ENCODE data around the gene GTF2IRD1. TPM values are rescaled to one million over a fixed set of nuclear protein-coding genes. Genes with fewer than 3 reads are reported as not detected.

GTF2IRD1 gene
- total RNA-seq, 1 experiment from 2014 or later = 54.0 TPM

DNA sequence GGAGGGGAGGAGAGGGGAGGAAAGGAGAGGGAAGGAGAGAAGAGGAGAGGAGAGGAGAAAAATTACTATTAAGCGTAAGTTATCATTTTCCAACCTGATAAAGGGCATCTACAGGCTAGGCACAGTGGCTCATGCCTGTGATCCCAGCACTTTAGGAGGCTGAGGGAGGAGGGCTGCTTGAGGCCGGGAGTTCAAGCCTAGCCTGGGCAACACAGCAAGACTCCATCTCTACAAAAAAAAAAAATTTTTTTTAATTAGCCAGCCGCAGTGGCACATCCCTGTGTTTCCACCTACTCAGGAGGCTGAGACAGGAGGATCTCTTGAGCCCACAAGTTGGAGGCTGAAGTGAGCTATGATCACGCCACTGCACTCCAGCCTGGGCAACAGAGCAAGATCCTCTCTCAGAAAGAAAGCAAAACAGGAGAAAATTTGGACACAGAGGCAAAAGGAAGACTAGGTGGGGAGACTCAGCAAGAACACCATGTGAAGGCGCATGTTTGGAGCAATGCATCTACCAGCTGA lies 168.6 kb downstream of the GTF2IRD1 start:
- intact Hi-C loops (cut with micrococcal nuclease; ENCODE audit: unreplicated experiment) = no loop called here
- no peak for ATAC-seq
- H3K9me3 ChIP-seq (ENCODE audit: control insufficient read depth, insufficient read depth, low read depth, low read length) = no peaks in the 10 kb centered on the region
- in situ Hi-C loops (cut with HindIII; ENCODE audit: low pct_unique_long_range_greater_than_20kb, low sequenced_read_pairs) = no loop called here
- peak overlapping the region; percentile 58; the same call in 1 of the 2 replicates for H3K27ac ChIP-seq (ENCODE audit: low read length)
- POLR2A ChIA-PET = no interaction called here
- CTCF ChIA-PET = interaction anchor here (0.6 to 0.7 kb wide), 2 partner anchors 9 to 10 kb away, joined by 3 to 11 read pairs; no protein-coding TSS in a partner anchor
- H3K4me3 ChIP-seq (ENCODE audit: low read depth in 2 of 2, low read length in 2 of 2) = no peak overlapping the region
- no peaks in the 10 kb centered on the region for H3K36me3 ChIP-seq (ENCODE audit: control insufficient read depth, insufficient read depth, low read length)
- H3K4me1 ChIP-seq (ENCODE audit: control insufficient read depth, insufficient read depth, low read length) = peaks cover 11% of the 10 kb centered on the region
- BruUV-seq (replicated peaks) = no TSS peak
- TF ChIP-seq, protein P1, sequence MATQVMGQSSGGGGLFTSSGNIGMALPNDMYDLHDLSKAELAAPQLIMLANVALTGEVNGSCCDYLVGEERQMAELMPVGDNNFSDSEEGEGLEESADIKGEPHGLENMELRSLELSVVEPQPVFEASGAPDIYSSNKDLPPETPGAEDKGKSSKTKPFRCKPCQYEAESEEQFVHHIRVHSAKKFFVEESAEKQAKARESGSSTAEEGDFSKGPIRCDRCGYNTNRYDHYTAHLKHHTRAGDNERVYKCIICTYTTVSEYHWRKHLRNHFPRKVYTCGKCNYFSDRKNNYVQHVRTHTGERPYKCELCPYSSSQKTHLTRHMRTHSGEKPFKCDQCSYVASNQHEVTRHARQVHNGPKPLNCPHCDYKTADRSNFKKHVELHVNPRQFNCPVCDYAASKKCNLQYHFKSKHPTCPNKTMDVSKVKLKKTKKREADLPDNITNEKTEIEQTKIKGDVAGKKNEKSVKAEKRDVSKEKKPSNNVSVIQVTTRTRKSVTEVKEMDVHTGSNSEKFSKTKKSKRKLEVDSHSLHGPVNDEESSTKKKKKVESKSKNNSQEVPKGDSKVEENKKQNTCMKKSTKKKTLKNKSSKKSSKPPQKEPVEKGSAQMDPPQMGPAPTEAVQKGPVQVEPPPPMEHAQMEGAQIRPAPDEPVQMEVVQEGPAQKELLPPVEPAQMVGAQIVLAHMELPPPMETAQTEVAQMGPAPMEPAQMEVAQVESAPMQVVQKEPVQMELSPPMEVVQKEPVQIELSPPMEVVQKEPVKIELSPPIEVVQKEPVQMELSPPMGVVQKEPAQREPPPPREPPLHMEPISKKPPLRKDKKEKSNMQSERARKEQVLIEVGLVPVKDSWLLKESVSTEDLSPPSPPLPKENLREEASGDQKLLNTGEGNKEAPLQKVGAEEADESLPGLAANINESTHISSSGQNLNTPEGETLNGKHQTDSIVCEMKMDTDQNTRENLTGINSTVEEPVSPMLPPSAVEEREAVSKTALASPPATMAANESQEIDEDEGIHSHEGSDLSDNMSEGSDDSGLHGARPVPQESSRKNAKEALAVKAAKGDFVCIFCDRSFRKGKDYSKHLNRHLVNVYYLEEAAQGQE (IDR thresholded peaks at IDR 0.05; ENCODE audit: insufficient read depth in 1 of 2, low read depth in 2 of 2, low read length in 1 of 2) = no peak
- TF ChIP-seq POLR2AphosphoS5 (IDR thresholded peaks at IDR 0.05; ENCODE audit: low read depth, low read length) (no peak), SIN3A (IDR thresholded peaks at IDR 0.05; ENCODE audit: borderline replicate concordance, insufficient read depth, low read depth, low read length) (no peak), TCF7L2 (IDR thresholded peaks at IDR 0.05; ENCODE audit: low read depth, low read length) (no peak)
- TF ChIP-seq, protein P2, sequence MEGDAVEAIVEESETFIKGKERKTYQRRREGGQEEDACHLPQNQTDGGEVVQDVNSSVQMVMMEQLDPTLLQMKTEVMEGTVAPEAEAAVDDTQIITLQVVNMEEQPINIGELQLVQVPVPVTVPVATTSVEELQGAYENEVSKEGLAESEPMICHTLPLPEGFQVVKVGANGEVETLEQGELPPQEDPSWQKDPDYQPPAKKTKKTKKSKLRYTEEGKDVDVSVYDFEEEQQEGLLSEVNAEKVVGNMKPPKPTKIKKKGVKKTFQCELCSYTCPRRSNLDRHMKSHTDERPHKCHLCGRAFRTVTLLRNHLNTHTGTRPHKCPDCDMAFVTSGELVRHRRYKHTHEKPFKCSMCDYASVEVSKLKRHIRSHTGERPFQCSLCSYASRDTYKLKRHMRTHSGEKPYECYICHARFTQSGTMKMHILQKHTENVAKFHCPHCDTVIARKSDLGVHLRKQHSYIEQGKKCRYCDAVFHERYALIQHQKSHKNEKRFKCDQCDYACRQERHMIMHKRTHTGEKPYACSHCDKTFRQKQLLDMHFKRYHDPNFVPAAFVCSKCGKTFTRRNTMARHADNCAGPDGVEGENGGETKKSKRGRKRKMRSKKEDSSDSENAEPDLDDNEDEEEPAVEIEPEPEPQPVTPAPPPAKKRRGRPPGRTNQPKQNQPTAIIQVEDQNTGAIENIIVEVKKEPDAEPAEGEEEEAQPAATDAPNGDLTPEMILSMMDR (IDR thresholded peaks at IDR 0.05) = no peak
- DNase-seq (ENCODE audit: low read depth, low spot score) = no peak
- H3K27me3 ChIP-seq (ENCODE audit: control insufficient read depth, insufficient read depth, low read length) = no peaks in the 10 kb centered on the region

DNA sequence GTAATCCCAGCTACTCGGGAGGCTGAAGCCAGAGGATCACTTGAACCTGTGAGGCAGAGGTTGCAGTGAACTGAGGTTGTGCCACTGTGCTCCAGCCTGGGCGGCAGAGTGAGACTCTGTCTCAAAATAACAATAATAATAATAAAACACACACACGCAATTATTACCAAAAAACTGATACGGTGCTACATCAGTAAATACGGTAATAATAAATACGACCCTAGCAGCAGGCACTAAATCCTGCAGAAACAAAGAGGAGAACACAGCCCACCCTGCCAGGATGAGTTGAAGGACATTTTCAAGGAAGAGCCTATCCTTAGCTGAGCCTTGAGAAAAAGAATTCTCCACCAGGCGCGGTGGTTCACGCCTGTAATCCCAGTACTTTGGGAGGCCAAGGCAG lies 169.4 kb downstream of the GTF2IRD1 start:
- no peak overlapping the region for H3K4me3 ChIP-seq (ENCODE audit: low read depth in 2 of 2, low read length in 2 of 2)
- H3K27me3 ChIP-seq (ENCODE audit: control insufficient read depth, insufficient read depth, low read length) = no peaks in the 10 kb centered on the region
- in situ Hi-C loops (cut with HindIII; ENCODE audit: low pct_unique_long_range_greater_than_20kb, low sequenced_read_pairs) (no loop called here), intact Hi-C loops (cut with micrococcal nuclease; ENCODE audit: unreplicated experiment) (no loop called here)
- ChIA-PET POLR2A (no interaction called here), CTCF (interaction anchor here (1.0 kb wide), 1 partner anchor 20 kb away, joined by 4 read pairs; no protein-coding TSS in a partner anchor)
- no peak for ATAC-seq
- no peak overlapping the region; the same call in 1 of the 2 replicates for H3K27ac ChIP-seq (ENCODE audit: low read length)
- no TSS peak for BruUV-seq (replicated peaks)
- peaks cover 18% of the 10 kb centered on the region for H3K4me1 ChIP-seq (ENCODE audit: control insufficient read depth, insufficient read depth, low read length)
- TF ChIP-seq, protein P1 (IDR thresholded peaks at IDR 0.05; ENCODE audit: insufficient read depth in 1 of 2, low read depth in 2 of 2, low read length in 1 of 2) = no peak
- TF ChIP-seq SIN3A (IDR thresholded peaks at IDR 0.05; ENCODE audit: borderline replicate concordance, insufficient read depth, low read depth, low read length) (no peak), TCF7L2 (IDR thresholded peaks at IDR 0.05; ENCODE audit: low read depth, low read length) (no peak), POLR2AphosphoS5 (IDR thresholded peaks at IDR 0.05; ENCODE audit: low read depth, low read length) (no peak)
- TF ChIP-seq, protein P2 (IDR thresholded peaks at IDR 0.05) = no peak
- no peaks in the 10 kb centered on the region for H3K36me3 ChIP-seq (ENCODE audit: control insufficient read depth, insufficient read depth, low read length)
- DNase-seq (ENCODE audit: low read depth, low spot score) = no peak
- H3K9me3 ChIP-seq (ENCODE audit: control insufficient read depth, insufficient read depth, low read depth, low read length) = no peaks in the 10 kb centered on the region
